Spleen (tissue), 11 donors: Measurements from ENCODE around the gene PTPRN2. TPM values are rescaled to one million over a fixed set of nuclear protein-coding genes. Genes with fewer than 3 reads are reported as not detected.
A peak's percentile ranks its signal among the peaks of the same experiment; 100 is the strongest.

Source experiments
- DNase-seq: peaks from one replicate; pipeline ENCODE4 v3.0.0-alpha.2; 2020
- H3K27ac ChIP-seq, 8 donors: fragments of 200-600 bp; sonication (generic) in 7 of 8; 1 replicate in 4 of 8; 2 replicates in 4 of 8; pipeline versions ENCODE4 v1.5.0 to v1.8.0; 2016 to 2021; ENCODE audit warnings: inconsistent platforms in 4 of 8, mild to moderate bottlenecking in 4 of 8, moderate library complexity in 1 of 8
- H3K27me3 ChIP-seq, 7 donors: fragments of 200-600 bp; sonication (generic) in 6 of 7; replicated peaks in 1 of 7; 1 replicate in 4 of 7; 2 replicates in 3 of 7; pipeline versions ENCODE4 v1.5.0 to v1.8.0; 2016 to 2021; ENCODE audit warnings: inconsistent platforms in 3 of 7, mild to moderate bottlenecking in 1 of 7
- H3K36me3 ChIP-seq, 6 donors: fragments of 200-600 bp; sonication (generic) in 5 of 6; 1 replicate in 4 of 6; 2 replicates in 2 of 6; pipeline versions ENCODE4 v1.5.0 to v1.8.0; 2016 to 2021; ENCODE audit warnings: inconsistent platforms in 2 of 6
- H3K4me1 ChIP-seq, 6 donors: fragments of 200-600 bp; sonication (generic) in 5 of 6; 1 replicate in 3 of 6; 2 replicates in 3 of 6; pipeline versions ENCODE4 v1.5.0 to v1.8.0; 2016 to 2021; ENCODE audit warnings: inconsistent platforms in 3 of 6
- H3K4me3 ChIP-seq, 8 donors: fragments of 200-600 bp; sonication (generic) in 7 of 8; 1 replicate in 4 of 8; 2 replicates in 4 of 8; pipeline versions ENCODE4 v1.5.0 to v1.8.0; 2016 to 2021; ENCODE audit warnings: inconsistent platforms in 4 of 8, mild to moderate bottlenecking in 4 of 8, moderate library complexity in 2 of 8
- H3K9me3 ChIP-seq, 8 donors: fragments of 200-600 bp; sonication (generic) in 7 of 8; 1 replicate in 4 of 8; 2 replicates in 4 of 8; pipeline versions ENCODE4 v1.5.0 to v1.8.0; 2016 to 2021; ENCODE audit warnings: inconsistent platforms in 4 of 8
- CTCF ChIP-seq, 11 experiments: fragments of 200-600 bp in 7 of 11; fragments of 450-650 bp in 4 of 11; sonication (generic) in 4 of 11; IDR thresholded peaks in 8 of 11; conservative IDR thresholded peaks in 3 of 11; 1 replicate in 7 of 11; 2 replicates in 4 of 11; pipeline versions ENCODE4 v1.4.0 to v1.8.0; 2016 to 2021; ENCODE audit warnings: antibody characterized with exemption in 11 of 11, inconsistent platforms in 4 of 11, mild to moderate bottlenecking in 1 of 11
- POLR2A ChIP-seq, 3 donors: fragments of 450-650 bp; IDR thresholded peaks; one replicate each; pipeline ENCODE4 v1.5.1; 2017; ENCODE audit warnings: antibody characterized with exemption in 3 of 3, mild to moderate bottlenecking in 1 of 3
- POLR2AphosphoS5 ChIP-seq, 3 donors: sonication (generic); formaldehyde crosslinking; IDR thresholded peaks; one replicate each; pipeline ENCODE4 v1.5.1; 2017; ENCODE audit warnings: antibody characterized with exemption in 3 of 3
- WGBS, 5 donors: extraction: QIAGEN DNeasy Blood & Tissue Kit in 3 of 5; methylation state at CpG; one replicate each; pipeline versions ENCODE4 v1.1.5 to v1.1.7; 2013 to 2018; 5-methylcytosine and 5-hydroxymethylcytosine counted together
- intact Hi-C: fragments of 100-400 bp; cut with DNase I; formaldehyde crosslinking; loops from one replicate; pipeline ENCODE4 v1.15.0; 2023; ENCODE audit warnings: low total_unique reads
- polyA plus RNA-seq, 3 donors: library from polyadenylated mRNA; stranded (reverse); fragments of 200-250 nt; gene quantifications; one replicate each; pipeline ENCODE4 v1.2.1, GENCODE V29; 2013
- total RNA-seq, 7 donors: library from RNA; depleted of rRNA in 3 of 7; stranded (reverse); fragments of >200 nt in 3 of 7; fragmentation: NEBNext Ultra II Directional in 4 of 7; extraction: Animal tissue kit (Norgen Biotek cat#: 25700) in 4 of 7; gene quantifications; one replicate each; pipeline versions ENCODE4 v1.1.0 to v1.2.1, GENCODE V29; 2016 to 2021
- donor health status: healthy with polysubstance abuse.
- donor health status: DM: no; HTN: no; CAD: no; lungs with moderate emphysema.
- donor health status: DM: no; HTN: no; CAD: no.
- donor health status: Bipolar disorder and iron deficiency.
- donor health status: healthy.
- donor health status: DM: no; HTN: no; CAD: no.
- donor health status: DM: yes; HTN: yes; CAD: no.

PTPRN2 gene
- total and polyA plus RNA-seq, 10 donors, result 7.0 to 22.8 (median 16.8) TPM

GRCh38 chr7:157656195-157656769 is 931.3 kb downstream of the PTPRN2 start:
- 93 to 95% (median 95%) methylated on average over 31 to 34 of the region's 34 CpGs for WGBS, 5 donors
- H3K4me1 ChIP-seq, result peaks cover 0 to 17% (median 0%) of the 10 kb centered on the region in 6 donors
- H3K9me3 ChIP-seq, result no peaks in the 10 kb centered on the region
- no peak overlapping the region for H3K27ac ChIP-seq
- no peak for TF ChIP-seq POLR2A (IDR thresholded peaks at IDR 0.05)
- no peak for TF ChIP-seq CTCF (IDR thresholded peaks at IDR 0.05 in 8 of 11, conservative IDR thresholded peaks at IDR 0.05 in 3 of 11)
- TF ChIP-seq POLR2AphosphoS5 (IDR thresholded peaks at IDR 0.05), result no peak
- H3K27me3 ChIP-seq, result peaks cover 0 to 19% (median 0%) of the 10 kb centered on the region in 7 donors
- DNase-seq, result peak; percentile 63
- H3K36me3 ChIP-seq, result no peaks in the 10 kb centered on the region
- intact Hi-C loops, result no loop called here
- H3K4me3 ChIP-seq, result no peak overlapping the region

- Histone ChIP-seq H3K4me1 (peaks cover 0 to 3% (median 0%) of the 10 kb centered on the region in 6 donors), H3K9me3 (no peaks in the 10 kb centered on the region), H3K4me3 (no peak overlapping the region), H3K36me3 (no peaks in the 10 kb centered on the region), H3K27me3 (peaks cover 0 to 15% (median 0%) of the 10 kb centered on the region in 7 donors), H3K27ac (no peak overlapping the region)
- peak; percentile 59 for DNase-seq
- intact Hi-C loops, result no loop called here
- 84 to 89% (median 88%) methylated on average over 13 to 14 of the region's 14 CpGs for WGBS, 5 donors
- TF ChIP-seq POLR2A (IDR thresholded peaks at IDR 0.05) (no peak), CTCF (IDR thresholded peaks at IDR 0.05 in 8 of 11, conservative IDR thresholded peaks at IDR 0.05 in 3 of 11) (no peak), POLR2AphosphoS5 (IDR thresholded peaks at IDR 0.05) (no peak)
Measured at GRCh38 chr7:157654350-157654749, 933.3 kb downstream of the PTPRN2 start.

GRCh38 chr7:157653827-157654207 is 933.8 kb downstream of the PTPRN2 start:
- no peak for DNase-seq
- intact Hi-C loops, result no loop called here
- Histone ChIP-seq H3K9me3 (no peaks in the 10 kb centered on the region), H3K27ac (no peak overlapping the region), H3K4me3 (no peak overlapping the region), H3K4me1 (peaks cover 0 to 3% (median 0%) of the 10 kb centered on the region in 6 donors), H3K27me3 (peaks cover 0 to 13% (median 0%) of the 10 kb centered on the region in 7 donors), H3K36me3 (no peaks in the 10 kb centered on the region)
- 91 to 94% (median 92%) methylated on average over 7 to 28 of the region's 28 CpGs for WGBS, 5 donors
- TF ChIP-seq POLR2A (IDR thresholded peaks at IDR 0.05) (no peak), CTCF (IDR thresholded peaks at IDR 0.05 in 8 of 11, conservative IDR thresholded peaks at IDR 0.05 in 3 of 11) (no peak), POLR2AphosphoS5 (IDR thresholded peaks at IDR 0.05) (no peak)

- peak; percentile 67 for DNase-seq
- peaks cover 0 to 6% (median 0%) of the 10 kb centered on the region in 7 donors for H3K27me3 ChIP-seq
- H3K36me3 ChIP-seq, result no peaks in the 10 kb centered on the region
- no peak for TF ChIP-seq POLR2A (IDR thresholded peaks at IDR 0.05)
- TF ChIP-seq CTCF (IDR thresholded peaks at IDR 0.05 in 8 of 11, conservative IDR thresholded peaks at IDR 0.05 in 3 of 11), result no peak
- no peak for TF ChIP-seq POLR2AphosphoS5 (IDR thresholded peaks at IDR 0.05)
- H3K4me3 ChIP-seq, result no peak overlapping the region
- no peaks in the 10 kb centered on the region for H3K9me3 ChIP-seq
- H3K27ac ChIP-seq, result no peak overlapping the region
- H3K4me1 ChIP-seq, result peaks cover 0 to 2% (median 0%) of the 10 kb centered on the region in 6 donors
- 84 to 88% (median 85%) methylated on average over 30 to 32 of the region's 32 CpGs for WGBS, 5 donors
- intact Hi-C loops, result no loop called here
Measured at GRCh38 chr7:157652954-157653826, 934.4 kb downstream of the PTPRN2 start.
